ENCODE data around the gene BCL7C.
"Not testable (repeated sequence)": the region's sequence is repeated elsewhere in the genome, so short reads cannot be mapped to it uniquely, and the experiment has no call there.

BCL7C gene

DNA sequence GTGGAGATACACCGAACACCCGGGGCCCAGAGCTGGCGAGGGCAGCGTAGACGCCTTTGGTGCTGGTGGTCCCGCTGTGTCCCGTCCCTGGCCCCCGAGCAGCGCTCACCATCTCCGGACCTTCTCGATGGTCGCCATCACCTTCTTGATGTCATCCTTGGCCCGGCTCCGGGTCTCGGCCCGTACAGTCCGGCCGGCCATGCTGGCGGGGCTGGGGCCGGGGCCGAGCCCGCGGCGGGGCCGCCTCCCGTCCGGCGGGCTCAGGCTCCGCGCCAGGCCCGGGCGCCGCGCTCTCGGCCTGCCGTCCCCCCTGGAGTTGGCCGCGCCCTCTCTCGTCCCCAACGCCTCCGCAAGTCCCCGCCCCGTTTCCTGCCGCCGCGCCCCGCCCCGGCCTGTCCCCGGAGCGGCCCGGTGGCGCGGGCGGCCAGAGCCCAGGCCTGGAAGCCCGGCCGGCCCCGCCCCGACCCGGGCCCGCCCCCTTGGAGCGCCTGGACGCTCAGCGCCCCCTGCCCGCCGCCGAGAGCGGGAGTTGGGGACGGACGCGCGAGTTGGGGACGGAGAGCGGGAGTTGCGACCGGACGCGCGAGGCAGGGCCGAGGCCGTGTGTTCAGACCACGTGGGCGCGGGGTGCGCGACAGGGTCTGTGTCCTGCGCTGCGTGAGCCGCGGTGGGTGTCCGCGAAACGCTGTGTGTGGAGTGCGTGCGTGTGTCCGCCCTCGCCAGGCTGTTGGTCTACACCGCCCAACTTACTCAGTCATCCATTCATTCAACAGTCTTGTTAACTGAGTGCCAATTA is at the start of gene BCL7C:
Gene BCL7C, minus strand, starts transcription at position 334 of the 796 bp plus-strand sequence. Its CDS starts 133 bp downstream, at position 201.
- peak; percentile 95 for DNase-seq

DNA sequence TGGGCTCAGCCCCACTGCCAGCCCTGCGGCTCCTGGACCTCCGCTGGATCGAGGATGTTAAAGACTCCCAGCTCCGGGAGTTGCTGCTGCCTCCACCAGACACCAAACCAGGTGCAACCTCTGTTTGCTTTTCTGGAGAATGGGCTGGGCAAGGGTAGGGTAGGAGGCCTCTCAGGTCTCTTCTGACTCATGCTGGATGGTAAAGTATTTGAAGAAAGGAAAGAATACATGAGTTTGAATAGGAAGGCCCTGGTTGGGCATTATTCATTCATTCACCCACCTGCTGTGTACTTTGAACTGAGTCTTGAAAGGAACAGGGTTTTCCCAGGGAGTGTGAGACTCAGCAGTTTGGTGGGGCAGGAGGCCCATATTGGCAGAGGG is 48.5 kb upstream of the BCL7C start:
- no peak for DNase-seq

DNA sequence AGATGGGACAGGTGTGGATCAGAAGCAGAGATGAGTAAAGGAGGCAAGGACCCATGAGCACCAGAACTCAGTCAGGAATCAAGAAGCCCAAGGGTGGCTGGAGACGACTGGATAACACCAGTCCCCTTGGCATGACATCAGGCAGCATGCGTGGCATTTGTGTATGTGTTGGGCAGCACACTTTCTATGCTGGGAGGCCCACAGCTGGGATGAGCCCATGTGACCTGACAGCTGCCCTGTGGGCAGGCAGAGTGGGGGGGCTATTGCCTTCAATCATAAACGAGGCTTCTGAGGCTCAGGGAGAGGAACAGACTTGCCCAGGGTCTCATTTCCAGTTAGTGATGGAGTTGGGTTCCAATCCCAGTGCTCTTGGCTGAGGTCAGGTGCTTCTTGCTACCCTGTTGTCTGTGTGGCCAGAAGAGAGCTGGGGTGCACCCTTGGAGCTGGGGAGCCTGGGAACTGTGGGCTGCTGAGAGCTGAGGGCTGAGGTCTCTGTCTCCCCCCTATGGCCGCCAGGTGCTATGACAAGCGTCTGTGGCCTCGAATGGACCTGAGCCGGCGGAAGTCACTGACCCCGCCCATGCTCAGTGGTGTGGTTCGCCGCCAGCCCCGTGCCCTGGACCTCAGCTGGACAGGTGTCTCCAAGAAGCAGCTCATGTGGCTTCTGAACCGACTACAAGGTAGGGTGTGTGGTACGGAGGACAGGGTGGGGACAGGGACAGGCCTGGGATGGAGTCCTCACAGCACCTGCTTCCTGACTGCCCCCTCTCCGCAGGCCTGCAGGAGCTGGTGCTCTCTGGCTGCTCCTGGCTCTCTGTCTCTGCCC is 47.9 kb upstream of the BCL7C start:
- peak; percentile 76 for DNase-seq

DNA sequence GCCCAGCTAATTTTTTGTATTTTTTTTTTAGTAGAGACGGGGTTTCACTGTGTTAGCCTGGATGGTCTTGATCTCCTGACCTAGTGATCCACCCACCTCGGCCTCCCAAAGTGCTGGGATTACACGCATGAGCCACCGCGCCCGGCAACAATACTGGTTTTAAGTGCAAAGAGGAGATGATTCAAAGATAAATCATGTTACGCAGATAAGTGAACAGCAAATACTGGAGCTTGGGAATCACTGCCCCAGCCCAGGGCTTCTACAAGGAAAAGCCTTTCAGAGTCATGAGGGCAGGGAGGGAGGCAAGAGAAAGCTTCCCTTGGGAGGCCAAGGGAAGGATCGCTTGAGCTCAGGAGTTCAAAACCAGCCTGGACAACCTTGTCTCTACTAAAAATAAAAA is 45.7 kb upstream of the BCL7C start:
- not testable (repeated sequence) for DNase-seq

DNA sequence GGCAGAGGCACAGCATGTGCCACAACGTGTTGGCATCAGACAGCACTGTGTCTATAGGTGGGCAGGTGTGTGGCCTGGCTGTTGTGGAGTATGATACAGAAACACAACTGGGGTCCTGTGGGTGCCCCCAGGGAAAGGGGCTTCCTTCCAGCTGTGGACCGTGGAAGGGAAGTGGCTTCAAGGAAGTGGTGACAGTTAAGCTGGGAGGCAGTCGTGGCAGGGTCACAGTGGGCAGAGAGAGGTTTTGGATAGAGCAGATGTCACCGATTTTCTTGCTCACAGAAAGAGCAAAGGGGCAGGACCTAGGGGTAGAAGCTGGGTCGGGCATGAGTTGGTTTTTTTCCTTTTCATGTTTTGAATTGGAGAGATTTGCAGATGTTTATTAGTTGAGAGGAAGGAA is 43.8 kb upstream of the BCL7C start:
- no peak for DNase-seq

DNA sequence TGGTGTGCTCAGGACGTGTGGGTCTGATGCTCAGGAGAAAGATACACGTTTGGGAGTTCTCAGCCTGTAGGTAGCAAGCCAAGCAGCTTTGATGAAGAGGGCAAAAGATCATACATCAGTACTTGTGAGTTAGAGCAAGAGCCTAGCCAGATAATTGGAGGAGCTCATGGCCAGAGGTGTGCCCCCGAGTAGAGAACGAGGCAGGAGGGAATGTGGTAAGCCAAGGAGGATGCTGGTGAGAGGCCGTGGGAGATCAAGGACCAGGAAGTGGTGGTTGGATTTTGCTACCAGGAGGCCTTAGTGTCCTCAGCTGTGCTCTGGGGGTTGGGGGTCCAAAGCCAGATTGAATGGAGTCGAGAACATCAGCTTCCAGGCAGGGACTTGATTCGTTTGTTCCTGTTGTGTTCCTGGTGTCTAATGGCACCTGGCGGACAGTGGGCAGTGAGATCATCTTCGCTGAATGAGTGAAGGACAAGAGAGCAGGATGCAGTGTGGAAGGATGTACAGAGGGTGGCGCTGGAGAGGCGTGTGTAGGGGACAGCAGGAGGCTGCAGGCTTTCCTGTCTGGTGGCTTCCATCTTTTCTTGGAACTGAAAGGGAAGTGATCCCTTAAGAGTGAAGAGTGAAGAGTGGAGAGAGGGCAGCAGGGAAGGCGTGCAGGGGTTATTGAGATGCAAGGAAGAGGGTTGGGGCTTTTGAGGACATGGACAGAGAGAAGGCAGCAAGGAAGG is 41.1 kb upstream of the BCL7C start:
- DNase-seq, result peak; percentile 76

DNA sequence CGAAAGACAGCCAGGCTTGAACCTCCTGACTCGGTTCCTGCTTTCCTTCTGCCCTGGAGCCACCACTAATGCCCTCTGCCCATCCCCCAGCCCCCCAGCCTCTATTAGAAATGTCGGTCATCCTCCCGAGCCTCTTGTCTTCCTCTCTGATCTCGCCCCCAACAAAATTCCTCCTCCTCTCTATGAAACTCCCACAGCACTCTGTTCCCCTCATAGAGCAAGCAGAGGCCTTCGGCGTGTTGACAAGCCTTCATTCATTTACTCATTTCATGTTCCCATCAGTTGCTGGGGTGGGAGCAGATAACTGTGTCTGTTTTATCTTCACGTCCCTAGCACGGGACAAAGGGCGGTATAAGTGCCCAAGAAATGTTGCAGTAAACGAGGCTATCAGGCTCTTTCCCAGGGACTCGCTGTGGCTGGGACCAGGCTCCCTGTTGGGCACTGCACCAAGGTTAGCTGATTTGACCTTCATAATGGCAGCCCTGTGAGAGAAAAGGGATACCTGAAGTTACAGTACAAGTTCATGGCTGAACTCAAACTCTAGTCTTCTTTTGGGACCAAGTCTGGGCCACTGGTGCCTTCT is 37.3 kb upstream of the BCL7C start:
- DNase-seq, result no peak

DNA sequence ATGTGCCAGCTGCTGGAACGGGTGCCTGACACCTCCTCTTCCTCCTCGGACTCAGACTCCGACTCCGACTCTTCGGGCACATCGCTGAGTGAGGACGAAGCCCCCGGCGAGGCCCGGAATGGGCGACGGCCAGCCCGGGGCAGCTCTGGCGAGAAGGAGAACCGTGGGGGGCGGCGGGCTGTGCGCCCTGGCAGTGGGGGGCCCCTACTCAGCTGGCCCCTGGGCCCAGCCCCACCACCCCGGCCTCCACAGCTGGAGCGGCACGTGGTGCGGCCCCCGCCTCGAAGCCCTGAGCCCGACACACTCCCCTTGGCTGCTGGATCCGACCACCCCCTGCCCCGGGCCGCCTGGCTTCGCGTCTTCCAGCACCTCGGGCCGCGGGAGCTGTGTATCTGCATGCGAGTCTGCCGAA is 36.3 kb upstream of the BCL7C start:
- no peak for DNase-seq

DNA sequence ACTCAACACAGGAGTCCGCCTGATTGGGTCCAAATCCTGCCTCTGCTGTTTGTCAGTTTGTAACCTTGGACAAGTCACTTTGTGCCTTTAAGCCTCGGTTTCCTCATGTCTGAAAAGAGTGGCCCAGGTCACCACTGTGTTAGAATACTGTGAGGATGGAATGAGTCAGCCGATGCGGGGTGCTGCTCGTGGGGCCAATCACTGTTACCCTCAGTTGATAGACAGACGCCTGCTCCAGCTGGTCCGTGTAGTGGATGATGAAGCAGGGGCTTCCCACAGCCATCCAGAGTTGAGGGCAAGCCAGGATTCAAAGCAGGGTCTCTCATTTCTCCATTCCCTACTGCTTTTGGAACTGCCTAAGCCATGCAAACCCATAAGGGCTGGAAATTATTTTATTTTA is 35.3 kb upstream of the BCL7C start:
- no peak for DNase-seq

DNA sequence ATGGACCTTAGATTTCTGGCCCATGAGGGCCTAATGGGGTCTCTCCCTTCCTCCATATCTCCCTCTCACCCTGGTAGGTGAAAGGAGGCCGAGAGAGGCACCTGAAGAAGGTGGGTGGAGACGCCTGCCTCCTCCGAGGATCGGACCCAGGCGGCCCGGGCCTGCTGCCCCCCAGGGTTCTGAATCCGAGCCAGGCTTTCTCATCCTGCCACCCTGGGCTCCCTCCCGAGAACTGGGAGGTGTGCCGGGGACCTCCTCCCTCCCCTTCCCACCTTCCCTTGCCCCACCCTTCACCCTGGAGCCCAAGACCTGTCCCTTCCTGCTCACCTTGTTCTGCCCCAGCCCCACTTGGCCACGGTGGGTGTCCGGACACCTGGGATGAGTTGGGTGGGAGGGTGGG is 34.5 kb upstream of the BCL7C start:
- no peak for DNase-seq

DNA sequence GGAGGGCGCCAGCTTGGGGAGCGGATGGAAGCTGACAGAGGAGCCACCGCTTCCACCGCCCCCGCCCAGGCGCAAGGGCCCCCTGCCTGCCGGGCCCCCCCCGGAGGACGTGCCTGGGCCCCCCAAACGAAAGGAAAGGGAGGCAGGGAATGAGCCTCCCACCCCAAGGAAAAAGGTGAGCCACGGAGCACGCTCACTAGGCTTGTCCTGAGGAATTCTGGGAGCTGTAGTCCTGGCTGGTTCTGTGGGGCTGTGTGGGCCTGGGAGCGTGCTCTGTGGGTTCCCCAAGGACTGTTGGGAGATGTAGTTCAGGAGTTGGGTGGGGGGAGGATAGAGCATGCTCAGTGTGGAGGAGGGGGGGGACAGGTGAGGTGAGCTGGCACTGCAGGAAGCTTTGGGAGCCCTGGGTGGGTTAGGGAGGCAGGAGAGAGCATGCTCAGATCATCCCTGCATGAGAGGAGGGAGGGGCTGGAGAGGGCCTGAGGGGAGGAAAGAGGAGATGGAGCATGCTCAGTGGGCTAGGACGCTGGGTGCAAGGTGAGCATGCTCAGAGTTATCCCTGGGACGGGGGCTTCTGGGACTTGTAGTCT is 34.0 kb upstream of the BCL7C start:
- peak; percentile 26 for DNase-seq

DNA sequence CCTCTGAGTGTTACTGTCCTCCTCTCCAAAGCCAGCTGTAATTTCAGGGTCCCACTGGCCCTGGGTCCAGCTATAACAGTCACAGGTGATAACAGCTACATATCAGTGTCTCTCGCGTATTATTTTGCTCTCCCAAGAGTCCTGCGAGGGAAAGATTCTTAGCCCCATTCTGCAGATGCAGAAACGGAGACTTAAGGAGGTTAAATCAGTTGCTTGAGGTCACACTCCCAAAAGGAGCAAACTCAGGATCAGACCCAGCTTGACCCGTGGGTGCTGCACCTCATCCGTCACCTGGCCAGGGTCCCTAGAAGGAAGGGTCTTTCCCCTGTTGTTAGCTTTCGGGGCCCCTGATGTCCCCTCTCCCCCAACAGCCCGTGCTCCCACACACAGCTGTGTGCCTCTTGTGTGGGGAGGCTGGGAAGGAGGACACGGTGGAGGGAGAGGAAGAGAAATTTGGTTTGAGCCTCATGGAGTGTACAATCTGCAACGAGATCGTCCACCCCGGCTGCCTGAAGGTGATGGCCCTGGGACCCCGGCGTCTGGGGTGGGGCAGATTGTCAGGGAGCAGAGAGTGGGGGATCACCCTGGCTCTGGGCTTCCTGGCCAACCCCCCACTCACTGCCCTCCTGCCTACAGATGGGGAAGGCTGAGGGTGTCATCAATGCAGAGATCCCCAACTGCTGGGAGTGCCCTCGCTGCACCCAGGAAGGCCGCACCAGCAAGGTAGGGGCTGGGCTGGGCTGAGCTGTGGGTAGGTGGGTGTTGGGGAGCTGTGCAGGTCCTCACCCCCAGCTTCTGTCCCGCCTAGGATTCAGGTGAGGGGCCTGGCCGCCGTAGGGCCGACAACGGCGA is 33.3 kb upstream of the BCL7C start:
- DNase-seq, result no peak

DNA sequence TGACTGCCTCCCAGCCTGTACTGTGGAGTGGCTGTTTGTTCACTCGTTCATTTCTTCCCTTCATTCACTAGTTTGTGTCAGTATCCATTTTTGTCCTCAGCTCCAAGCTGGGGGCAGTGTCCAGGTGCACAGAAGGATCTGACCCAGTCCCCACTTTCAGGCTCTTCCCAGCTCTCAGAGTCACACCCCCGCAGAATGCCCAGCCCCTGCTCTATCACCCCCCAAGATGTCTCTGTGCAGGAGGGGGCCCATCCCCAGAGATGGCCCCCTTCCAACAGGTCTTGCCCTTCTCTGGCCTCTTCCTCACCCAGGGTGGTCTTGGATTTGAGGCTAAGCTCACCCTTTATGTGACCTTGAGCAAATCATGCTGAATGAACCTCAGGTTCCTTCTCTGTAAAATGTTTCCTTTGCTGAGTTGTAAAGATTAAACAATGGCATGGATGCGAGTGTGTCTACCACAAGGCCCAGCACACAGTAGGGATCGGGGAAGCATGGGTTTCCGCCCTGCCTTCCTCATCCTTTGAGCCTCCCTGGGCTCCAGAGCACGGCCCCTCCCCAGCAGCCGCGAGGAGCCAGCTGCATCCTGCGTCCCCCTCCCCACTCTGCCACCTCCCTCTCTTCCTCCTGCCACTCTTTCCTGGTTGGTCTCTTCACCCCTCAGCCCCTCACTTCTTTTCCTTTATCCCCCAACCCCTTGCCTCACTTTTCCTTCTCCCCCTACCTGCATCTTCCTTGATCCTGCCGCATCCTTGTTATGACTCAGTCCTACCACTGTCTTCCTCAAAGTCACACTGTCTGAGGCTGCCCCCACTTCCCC is 32.3 kb upstream of the BCL7C start:
- no peak for DNase-seq

DNA sequence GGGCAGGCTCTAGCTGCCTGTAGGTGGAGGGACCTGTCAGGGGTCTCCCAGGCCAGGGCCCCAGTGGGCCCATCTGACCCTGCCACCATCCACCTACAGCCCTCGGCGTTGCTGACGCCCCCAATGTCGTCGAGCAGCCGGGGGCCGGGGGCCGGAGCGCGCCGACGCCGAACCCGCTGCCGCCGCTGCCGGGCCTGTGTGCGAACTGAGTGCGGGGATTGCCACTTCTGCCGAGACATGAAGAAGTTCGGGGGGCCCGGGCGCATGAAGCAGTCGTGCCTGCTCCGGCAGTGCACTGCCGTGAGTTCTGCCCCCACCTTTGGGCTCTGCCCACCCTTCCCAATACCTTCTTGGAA is 31.7 kb upstream of the BCL7C start:
- DNase-seq, result no peak

DNA sequence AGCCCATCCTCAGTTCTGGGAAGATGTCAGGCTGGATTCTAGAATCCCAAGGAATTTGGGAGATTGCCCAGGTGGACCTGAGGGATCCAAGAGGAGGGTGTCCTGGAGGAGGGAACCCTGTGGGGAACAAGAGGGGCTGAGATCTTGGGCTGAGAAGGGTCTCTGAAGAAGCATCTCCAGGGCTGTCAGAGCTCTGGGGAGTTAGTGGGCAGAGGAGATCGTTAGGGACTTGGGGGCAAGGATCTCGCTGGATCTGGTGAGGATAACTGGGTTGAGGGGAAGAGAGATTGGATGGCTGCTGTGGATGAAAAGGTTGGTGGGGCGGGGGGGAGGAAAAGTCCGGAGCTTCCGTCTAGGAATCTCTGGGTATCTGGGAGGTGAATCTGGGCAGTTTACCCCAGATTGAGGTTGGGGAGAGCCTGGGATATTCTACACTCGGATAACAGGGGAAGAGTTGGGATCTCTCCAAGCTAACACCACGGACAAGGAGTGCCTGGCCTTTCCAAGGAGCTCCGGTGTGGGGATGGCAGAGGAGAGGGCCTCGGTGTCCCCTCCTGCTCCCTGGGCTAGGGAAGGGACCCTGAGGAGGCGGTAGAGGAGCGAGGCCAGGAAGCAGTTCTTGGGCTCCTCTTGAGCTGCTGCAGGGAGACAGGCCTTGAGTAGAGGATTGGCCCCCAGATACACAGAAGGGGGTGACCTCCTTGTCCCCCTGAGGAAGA is 31.2 kb upstream of the BCL7C start:
- DNase-seq, result no peak

DNA sequence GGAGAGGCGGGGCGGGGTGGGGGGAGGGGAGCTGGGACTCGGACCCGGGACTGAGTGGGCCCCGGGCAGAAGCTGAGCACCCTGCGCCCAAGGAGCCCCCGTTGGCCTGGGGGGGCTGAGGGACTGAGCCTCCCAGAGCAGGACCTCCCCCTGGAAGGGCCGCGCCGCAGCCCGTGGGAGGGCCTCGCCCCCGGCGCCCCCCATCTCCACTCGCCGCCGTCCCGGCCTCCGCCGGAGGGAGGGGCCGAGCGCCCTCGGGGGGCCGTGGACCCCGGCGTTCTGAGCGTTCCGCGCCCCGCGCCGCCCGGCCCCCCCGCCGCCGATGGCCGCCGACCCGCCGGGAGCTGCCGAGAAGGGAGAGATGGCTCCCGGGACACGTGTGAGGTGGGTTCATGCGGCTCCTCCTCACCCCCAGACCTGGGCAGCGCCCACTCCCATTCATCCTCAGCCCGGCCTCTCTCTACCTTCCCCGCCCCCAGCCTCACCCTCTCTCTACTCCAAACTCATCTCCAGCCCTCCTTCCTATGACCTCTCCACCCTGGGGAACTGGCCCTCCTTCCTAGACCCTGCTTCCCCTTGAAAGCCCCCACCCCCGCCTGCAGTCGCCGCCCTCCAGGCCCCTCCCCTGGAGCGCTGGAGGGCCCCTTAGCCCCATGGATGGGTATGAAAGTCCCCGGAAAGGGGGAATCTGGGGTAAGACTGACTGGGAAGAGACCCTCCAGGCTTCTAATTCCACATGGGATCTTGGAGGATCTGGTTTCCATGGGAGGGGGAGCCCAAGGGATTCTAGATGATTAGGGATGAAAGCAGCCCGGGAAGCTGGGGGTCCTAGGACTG is 30.4 kb upstream of the BCL7C start:
- peak; percentile 38 for DNase-seq

DNA sequence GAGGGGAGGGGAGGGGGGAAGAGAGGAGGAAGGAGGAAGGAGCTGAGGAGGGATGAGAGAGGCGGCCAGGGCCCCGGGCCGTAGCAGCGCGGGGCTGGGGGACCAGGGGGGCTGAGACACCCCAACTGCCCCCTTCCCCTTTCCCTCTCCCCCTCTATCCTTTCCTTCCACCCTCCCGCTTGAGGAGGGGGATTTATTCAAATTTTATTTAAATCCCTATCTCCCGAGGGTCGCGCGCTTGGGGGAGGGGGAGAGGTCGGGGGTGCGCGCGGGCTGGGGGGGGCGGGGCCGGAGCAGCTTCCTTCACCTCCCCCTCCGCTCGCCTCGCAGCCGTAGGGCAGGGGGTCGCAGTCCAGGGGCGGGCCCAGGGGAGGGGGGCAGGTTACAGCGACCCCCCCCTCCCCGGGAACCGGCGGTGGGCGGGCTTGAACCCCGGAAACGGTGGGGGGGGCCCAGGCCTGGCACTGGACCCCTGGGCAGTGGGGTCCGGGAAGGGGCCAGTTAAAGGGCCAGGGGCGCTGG is 29.7 kb upstream of the BCL7C start, which contains the start of gene FBXL19:
Gene FBXL19, plus strand, starts transcription at position 19 of the 522 bp plus-strand sequence. CDS start 2,183 bp downstream, outside the sequence.
- DNase-seq, result no peak

DNA sequence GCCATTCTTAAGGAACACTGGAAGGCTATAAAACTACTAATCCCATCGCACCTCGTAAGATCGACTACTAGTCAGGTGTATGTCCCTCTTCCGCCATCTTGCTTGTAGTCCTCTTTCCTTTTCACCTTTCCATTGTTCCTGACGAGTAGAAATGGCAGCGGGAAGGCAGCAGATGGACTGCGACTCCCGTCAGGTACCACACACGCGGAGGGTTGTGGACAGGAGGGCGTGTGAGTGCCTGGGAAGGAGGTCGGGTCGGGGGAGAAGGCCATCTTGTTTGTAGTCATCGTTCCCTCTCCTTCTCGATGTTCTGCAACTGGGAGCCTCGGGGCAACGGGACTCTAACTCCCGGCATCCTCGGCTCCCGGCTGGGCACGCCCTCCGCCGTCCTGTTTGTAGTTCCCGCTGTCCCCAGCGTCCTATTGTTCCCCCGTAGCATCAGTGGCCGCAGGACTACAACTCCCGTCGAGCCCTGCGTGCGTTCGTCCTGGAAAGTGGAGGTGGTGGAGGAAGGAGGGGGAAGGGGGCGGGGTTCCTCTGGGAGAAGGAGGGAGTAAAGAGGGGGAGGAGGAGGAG is 29.2 kb upstream of the BCL7C start:
- DNase-seq, result peak; percentile 100
